Esophagus muscularis mucosa (tissue), 4 donors: Measurements from ENCODE around the gene SPSB4. TPM values are rescaled to one million over a fixed set of nuclear protein-coding genes. Genes with fewer than 3 reads are reported as not detected.

Experiments
- DNase-seq: peaks from one replicate; pipeline ENCODE4 v3.0.0-alpha.2; 2017; ENCODE audit errors: extremely low spot score
- H3K27ac ChIP-seq, 4 donors: fragments of 200-600 bp; sonication (generic); replicated peaks in 1 of 4; 1 replicate in 3 of 4; 2 replicates in 1 of 4; pipeline ENCODE4 v1.5.1; 2016 to 2019; ENCODE audit warnings: mild to moderate bottlenecking in 1 of 4
- H3K27me3 ChIP-seq, 4 donors: fragments of 200-600 bp; sonication (generic); one replicate each; pipeline versions ENCODE4 v1.5.1 to v1.6.0; 2016 to 2019
- H3K36me3 ChIP-seq, 4 donors: fragments of 200-600 bp; sonication (generic); one replicate each; pipeline ENCODE4 v1.5.1; 2016 to 2019
- H3K4me1 ChIP-seq, 4 donors: fragments of 200-600 bp; sonication (generic); one replicate each; pipeline ENCODE4 v1.5.1; 2016 to 2019
- H3K4me3 ChIP-seq, 4 donors: fragments of 200-600 bp; sonication (generic); 1 replicate in 2 of 4; 2 replicates in 2 of 4; pipeline ENCODE4 v1.5.1; 2016 to 2019; ENCODE audit warnings: mild to moderate bottlenecking in 4 of 4, moderate library complexity in 1 of 4
- H3K9me3 ChIP-seq, 4 donors: fragments of 200-600 bp; sonication (generic); 1 replicate in 3 of 4; 2 replicates in 1 of 4; pipeline ENCODE4 v1.5.1; 2016 to 2019
- EP300 ChIP-seq: sonication (generic); formaldehyde crosslinking; IDR thresholded peaks from one replicate; pipeline ENCODE4 v1.6.1; 2017; ENCODE audit warnings: antibody characterized with exemption
- POLR2A ChIP-seq: fragments of 450-650 bp; IDR thresholded peaks from one replicate; pipeline ENCODE4 v1.6.1; 2017; ENCODE audit warnings: antibody characterized with exemption, moderate library complexity, mild to moderate bottlenecking, low read depth
- POLR2AphosphoS5 ChIP-seq, 2 donors: sonication (generic); formaldehyde crosslinking; IDR thresholded peaks; one replicate each; pipeline ENCODE4 v1.6.1; 2017; ENCODE audit warnings: antibody characterized with exemption in 2 of 2
- WGBS: methylation state at CpG from one replicate; pipeline ENCODE4 v1.1.5; 2018; 5-methylcytosine and 5-hydroxymethylcytosine counted together
- intact Hi-C: fragments of 100-400 bp; cut with DNase I; formaldehyde crosslinking; loops from one replicate; pipeline ENCODE4 v1.15.1; 2023
- total RNA-seq, 4 donors: library from RNA; depleted of rRNA; stranded (reverse); fragments of >200 nt; gene quantifications; one replicate each; pipeline versions ENCODE4 v1.1.0 to v1.2.1, GENCODE V29; 2016
- TF ChIP-seq, protein P1 (sequence below), 3 experiments: fragments of 200-600 bp in 2 of 3; fragments of 450-650 bp in 1 of 3; sonication (generic) in 2 of 3; IDR thresholded peaks; one replicate each; pipeline ENCODE4 v1.5.1; 2017 to 2019; ENCODE audit warnings: antibody characterized with exemption in 3 of 3, mild to moderate bottlenecking in 2 of 3, moderate library complexity in 1 of 3

SPSB4 gene
- total RNA-seq, 4 donors from 2014 or later = 0.50 to 5.4 (median 1.8) TPM

- 91% methylated on average over 10 of the region's 10 CpGs for WGBS
- intact Hi-C loops = no loop called here
- TF ChIP-seq POLR2AphosphoS5 (IDR thresholded peaks at IDR 0.05) (no peak), EP300 (no peak), POLR2A (no peak)
- TF ChIP-seq, protein P1, sequence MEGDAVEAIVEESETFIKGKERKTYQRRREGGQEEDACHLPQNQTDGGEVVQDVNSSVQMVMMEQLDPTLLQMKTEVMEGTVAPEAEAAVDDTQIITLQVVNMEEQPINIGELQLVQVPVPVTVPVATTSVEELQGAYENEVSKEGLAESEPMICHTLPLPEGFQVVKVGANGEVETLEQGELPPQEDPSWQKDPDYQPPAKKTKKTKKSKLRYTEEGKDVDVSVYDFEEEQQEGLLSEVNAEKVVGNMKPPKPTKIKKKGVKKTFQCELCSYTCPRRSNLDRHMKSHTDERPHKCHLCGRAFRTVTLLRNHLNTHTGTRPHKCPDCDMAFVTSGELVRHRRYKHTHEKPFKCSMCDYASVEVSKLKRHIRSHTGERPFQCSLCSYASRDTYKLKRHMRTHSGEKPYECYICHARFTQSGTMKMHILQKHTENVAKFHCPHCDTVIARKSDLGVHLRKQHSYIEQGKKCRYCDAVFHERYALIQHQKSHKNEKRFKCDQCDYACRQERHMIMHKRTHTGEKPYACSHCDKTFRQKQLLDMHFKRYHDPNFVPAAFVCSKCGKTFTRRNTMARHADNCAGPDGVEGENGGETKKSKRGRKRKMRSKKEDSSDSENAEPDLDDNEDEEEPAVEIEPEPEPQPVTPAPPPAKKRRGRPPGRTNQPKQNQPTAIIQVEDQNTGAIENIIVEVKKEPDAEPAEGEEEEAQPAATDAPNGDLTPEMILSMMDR (IDR thresholded peaks at IDR 0.05) = no peak
- Histone ChIP-seq H3K36me3 (no peaks in the 10 kb centered on the region), H3K4me1 (peaks cover 38 to 44% (median 41%) of the 10 kb centered on the region in 4 donors), H3K27me3 (no peaks in the 10 kb centered on the region), H3K9me3 (no peaks in the 10 kb centered on the region), H3K4me3 (no peak overlapping the region), H3K27ac (no peak overlapping the region)
- DNase-seq = no peak
Observed at GRCh38 chr3:141081141-141081795, 30.1 kb downstream of the SPSB4 start.

DNA sequence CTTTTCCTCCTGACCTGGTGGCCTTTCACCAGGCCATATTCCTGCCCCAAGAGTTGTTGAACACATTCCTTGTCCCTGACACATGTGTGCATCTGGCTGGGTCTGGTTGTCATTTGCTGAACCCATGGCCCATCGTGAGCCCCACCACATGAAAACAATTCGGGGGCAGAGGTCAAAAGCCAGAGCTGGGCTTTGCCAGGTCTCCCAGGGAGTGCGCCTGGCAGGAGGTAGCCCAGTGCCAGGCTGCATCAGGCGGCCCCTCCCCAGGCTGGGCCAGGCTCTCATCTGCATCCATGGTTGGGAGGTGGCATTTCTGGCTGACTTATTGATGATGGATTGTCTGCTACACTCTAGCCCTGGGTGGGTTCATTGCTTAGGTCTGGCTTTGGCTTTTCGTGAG is 30.9 kb downstream of the SPSB4 start:
- Histone ChIP-seq H3K27me3 (no peaks in the 10 kb centered on the region), H3K4me3 (no peak overlapping the region), H3K9me3 (no peaks in the 10 kb centered on the region), H3K27ac (no peak overlapping the region), H3K36me3 (no peaks in the 10 kb centered on the region), H3K4me1 (peaks cover 38 to 44% (median 41%) of the 10 kb centered on the region in 4 donors)
- 92% methylated on average over 5 of the region's 5 CpGs for WGBS
- TF ChIP-seq POLR2A (no peak), POLR2AphosphoS5 (IDR thresholded peaks at IDR 0.05) (no peak), EP300 (no peak)
- TF ChIP-seq, protein P1 (IDR thresholded peaks at IDR 0.05) = no peak
- intact Hi-C loops = no loop called here
- no peak for DNase-seq

GRCh38 chr3:141083226-141083625 is 32.1 kb downstream of the SPSB4 start:
- H3K9me3 ChIP-seq = no peaks in the 10 kb centered on the region
- no peaks in the 10 kb centered on the region for H3K27me3 ChIP-seq
- no peak overlapping the region for H3K27ac ChIP-seq
- TF ChIP-seq EP300 = no peak
- TF ChIP-seq POLR2AphosphoS5 (IDR thresholded peaks at IDR 0.05) = no peak
- TF ChIP-seq POLR2A = no peak
- TF ChIP-seq, protein P1 (IDR thresholded peaks at IDR 0.05) = no peak
- no peak for DNase-seq
- 86% methylated on average over 6 of the region's 6 CpGs for WGBS
- peaks cover 30 to 42% (median 38%) of the 10 kb centered on the region in 4 donors for H3K4me1 ChIP-seq
- no peaks in the 10 kb centered on the region for H3K36me3 ChIP-seq
- H3K4me3 ChIP-seq = no peak overlapping the region
- intact Hi-C loops = no loop called here

- DNase-seq = no peak
- Histone ChIP-seq H3K4me3 (no peak overlapping the region), H3K36me3 (no peaks in the 10 kb centered on the region), H3K9me3 (no peaks in the 10 kb centered on the region), H3K27me3 (no peaks in the 10 kb centered on the region), H3K4me1 (peaks cover 28 to 42% (median 38%) of the 10 kb centered on the region in 4 donors), H3K27ac (no peak overlapping the region)
- intact Hi-C loops = no loop called here
- WGBS = 73% methylated on average over 12 of the region's 13 CpGs
- TF ChIP-seq EP300 = no peak
- TF ChIP-seq, protein P1 (IDR thresholded peaks at IDR 0.05) = no peak
Observed at GRCh38 chr3:141083836-141084649, 32.9 kb downstream of the SPSB4 start.
